Epithelial cell of esophagus (primary cell): ENCODE measurements around the gene FUT6.
"Not testable (repeated sequence)": the region's sequence is repeated elsewhere in the genome, so short reads cannot be mapped to it uniquely, and the experiment has no call there.

Experiments
- DNase-seq: peaks from one replicate; pipeline ENCODE4 v3.0.0; 2010; ENCODE audit warnings: low read depth
- H3K4me3 ChIP-seq: 2 replicates; pipeline ENCODE4 v1.5.1; 2011; ENCODE audit warnings: mild to moderate bottlenecking, low read length, control low read depth
- TF ChIP-seq, protein P1 (sequence below): IDR thresholded peaks from 2 replicates; pipeline ENCODE4 v1.5.1; 2011; ENCODE audit warnings: low read depth, mild to moderate bottlenecking, low read length, control low read depth, inconsistent platforms; ENCODE audit not compliant: insufficient read depth; ENCODE audit errors: missing control alignments

FUT6 gene

DNA sequence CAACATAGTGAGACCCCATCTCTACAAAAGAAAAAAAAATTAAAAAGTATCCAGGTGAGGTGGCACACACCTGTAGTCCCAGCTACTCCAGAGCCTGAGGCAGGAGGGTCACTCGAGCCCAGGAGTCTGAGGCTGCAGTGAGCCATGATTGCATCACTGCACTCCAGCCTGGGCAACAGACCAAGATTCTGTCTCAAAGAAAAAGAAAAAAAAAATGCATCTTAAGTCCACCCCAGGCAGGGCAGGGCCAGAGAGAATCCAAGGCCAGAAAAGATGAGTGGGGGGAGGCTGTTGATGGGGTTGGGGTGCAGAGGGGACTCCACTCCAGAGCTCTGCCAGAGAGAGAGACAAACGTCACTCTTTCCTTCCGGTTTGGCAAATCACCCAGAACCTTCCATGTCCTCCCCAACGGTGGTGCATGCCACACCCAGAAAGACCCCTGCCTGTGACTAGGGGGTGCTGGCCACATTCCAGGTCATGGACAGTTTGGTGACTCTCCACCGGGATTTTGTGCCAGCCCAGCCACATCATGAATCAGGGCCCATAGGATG lies 11.3 kb upstream of the FUT6 start:
- peak; percentile 73 for DNase-seq
- peak overlapping the region; percentile 38 for H3K4me3 ChIP-seq
- TF ChIP-seq, protein P1, sequence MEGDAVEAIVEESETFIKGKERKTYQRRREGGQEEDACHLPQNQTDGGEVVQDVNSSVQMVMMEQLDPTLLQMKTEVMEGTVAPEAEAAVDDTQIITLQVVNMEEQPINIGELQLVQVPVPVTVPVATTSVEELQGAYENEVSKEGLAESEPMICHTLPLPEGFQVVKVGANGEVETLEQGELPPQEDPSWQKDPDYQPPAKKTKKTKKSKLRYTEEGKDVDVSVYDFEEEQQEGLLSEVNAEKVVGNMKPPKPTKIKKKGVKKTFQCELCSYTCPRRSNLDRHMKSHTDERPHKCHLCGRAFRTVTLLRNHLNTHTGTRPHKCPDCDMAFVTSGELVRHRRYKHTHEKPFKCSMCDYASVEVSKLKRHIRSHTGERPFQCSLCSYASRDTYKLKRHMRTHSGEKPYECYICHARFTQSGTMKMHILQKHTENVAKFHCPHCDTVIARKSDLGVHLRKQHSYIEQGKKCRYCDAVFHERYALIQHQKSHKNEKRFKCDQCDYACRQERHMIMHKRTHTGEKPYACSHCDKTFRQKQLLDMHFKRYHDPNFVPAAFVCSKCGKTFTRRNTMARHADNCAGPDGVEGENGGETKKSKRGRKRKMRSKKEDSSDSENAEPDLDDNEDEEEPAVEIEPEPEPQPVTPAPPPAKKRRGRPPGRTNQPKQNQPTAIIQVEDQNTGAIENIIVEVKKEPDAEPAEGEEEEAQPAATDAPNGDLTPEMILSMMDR: no peak

DNA sequence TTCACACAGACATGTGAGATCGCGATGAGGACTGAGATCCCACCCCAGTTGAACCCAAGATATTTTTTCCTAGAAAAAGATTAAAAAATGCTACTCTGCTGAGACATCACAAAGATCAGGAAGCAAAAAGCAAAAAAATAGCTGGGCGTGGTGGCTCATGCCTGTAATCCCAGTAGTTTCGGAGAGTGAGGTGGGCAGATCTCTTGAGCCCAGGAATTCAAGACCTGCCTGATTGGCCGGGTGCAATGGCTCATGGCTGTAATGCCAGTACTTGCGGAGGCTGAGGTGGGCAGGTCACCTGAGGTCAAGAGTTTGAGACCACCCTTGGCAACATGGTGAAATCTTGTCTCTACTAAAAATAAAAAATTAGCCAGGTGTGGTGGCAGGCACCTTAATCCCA lies 10.7 kb upstream of the FUT6 start:
- peak overlapping the region; percentile 19 for H3K4me3 ChIP-seq
- TF ChIP-seq, protein P1: no peak
- DNase-seq: peak; percentile 42

DNA sequence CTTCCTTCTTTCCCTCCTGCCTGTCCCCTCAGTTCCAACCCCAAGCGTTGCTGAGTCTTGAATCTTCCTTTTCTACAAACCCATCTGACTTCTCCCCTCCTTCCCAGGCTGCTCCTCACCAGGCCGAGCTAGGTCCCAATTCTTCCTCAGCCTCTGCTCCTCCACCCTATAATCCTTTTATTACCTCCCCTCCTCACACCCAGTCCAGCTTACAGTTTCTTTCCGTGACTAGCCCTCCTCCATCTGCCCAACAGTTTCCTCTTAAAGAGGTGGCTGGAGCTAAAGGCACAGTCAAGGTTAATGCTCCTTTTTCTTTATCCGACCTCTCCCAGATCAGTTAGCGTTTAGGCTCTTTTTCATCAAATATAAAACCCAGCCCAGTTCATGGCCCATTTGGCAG lies 9.1 kb upstream of the FUT6 start:
- DNase-seq, H3K4me3 ChIP-seq: not testable (repeated sequence)

DNA sequence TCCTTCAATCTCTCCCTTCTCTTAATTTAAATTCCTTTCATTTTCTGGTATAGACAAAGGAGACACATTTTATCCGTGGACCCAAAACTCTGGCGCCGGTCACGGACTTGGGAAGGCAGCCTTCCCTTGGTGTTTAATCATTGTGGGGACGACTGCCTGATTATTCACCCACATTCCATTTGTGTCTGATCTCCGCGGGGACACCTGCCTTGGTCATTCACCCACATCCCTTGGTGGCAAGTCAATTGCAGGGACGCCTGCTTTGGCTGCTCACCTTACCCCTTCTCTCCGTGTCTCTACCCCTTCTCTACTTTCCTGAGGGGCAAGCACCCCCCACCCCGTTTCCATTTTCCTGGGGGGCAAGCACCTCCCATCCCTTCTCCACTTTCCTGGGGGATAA lies 8.3 kb upstream of the FUT6 start:
- not testable (repeated sequence) for DNase-seq, H3K4me3 ChIP-seq

DNA sequence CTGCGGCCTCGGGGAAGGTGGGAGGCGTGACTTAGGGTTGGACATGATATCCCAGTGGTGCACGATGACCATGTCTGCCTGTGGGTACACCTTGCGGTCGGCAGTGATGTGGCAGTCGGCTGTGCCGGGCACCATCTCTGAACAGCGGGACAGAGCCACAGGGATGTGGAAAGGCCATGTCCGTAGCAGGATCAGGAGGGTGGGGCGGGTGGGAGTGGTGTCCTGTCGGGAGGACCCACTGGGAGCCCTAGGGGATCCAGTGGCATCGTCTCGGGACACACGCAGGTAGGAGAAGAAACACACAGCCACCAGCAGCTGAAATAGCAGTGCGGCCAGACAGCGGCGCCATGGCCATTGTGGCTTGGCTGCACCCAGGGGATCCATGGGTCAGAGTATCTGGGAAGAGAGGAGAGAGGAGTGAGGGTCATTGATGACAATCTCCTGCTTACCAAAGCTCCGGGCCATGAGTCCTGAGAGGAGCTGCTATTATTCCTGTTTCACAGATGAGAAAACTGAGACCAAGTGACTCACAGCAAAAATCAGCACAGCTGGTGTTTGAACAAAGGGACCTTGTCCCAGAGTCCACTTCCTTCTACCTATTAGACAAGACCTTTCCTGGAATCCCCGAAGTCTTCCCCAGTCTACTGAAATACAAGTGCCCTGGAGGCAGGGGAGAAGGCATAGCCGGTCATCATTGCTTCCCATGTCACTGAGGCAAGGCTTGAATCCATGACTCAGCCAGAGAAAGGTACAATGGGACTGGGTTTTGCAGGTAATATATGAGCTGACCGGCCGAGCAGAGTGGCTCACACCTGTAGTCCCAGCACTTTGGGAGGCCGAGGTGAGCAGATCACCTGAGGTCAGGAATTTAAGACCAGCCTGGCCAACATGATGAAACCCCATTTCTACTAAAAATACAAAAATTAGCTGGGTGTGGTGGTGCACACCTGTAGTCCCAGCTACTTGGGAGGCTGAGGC lies 5.2 kb upstream of the FUT6 start:
- TF ChIP-seq, protein P1: no peak
- no peak overlapping the region for H3K4me3 ChIP-seq
- no peak for DNase-seq

DNA sequence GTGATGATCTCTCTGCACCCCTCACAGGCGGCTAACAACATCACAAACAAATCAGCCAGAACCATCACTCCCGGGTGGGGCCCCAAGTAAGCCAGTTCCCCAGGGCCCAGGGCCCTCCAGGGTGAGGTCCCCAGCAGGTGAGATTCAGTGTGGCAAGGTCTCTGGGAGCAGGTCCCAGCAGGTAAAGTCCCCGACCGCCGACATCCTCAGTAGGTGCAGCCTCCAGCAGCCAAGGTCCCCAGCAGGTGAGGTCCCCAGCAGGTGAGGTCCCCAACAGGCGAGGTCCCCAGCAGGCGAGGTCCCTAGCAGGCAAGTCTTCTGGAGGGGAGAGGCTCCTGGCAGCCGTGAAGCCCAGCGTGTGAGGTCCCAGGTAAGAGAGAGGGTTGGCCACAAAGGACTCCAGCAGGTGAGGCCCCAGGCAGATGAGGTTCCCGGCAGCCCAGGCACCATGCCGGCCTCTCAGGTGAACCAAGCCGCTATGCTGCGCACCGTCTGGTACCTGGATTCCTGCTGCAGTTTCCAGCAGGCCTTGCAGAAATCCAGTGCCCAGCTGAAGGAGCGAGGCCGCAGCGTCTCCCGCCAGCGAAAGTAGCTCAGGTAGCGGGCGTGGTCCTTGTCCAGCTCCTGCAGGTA lies 3.9 kb upstream of the FUT6 start:
- TF ChIP-seq, protein P1: no peak
- H3K4me3 ChIP-seq: no peak overlapping the region
- no peak for DNase-seq

DNA sequence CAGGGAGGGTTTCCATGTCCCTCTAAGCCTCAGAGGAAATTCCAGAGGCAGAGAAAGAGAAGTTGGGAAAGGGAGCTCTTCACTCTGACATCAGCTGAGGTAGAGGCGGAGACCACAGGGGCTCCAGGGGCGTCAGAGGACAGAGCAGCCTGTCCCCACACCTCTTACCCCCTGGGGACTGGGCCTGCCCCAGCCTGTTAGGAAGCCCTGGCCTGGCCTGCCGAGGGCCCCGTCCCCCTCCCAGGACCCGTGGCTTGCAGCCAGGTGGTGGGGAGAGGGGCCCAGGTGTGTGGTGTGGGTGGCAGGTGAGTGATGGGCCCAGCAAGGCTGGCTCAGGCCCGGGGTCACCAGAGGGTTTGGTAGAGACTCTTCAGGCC lies 2.2 kb upstream of the FUT6 start:
- DNase-seq, H3K4me3 ChIP-seq: not testable (repeated sequence)

DNA sequence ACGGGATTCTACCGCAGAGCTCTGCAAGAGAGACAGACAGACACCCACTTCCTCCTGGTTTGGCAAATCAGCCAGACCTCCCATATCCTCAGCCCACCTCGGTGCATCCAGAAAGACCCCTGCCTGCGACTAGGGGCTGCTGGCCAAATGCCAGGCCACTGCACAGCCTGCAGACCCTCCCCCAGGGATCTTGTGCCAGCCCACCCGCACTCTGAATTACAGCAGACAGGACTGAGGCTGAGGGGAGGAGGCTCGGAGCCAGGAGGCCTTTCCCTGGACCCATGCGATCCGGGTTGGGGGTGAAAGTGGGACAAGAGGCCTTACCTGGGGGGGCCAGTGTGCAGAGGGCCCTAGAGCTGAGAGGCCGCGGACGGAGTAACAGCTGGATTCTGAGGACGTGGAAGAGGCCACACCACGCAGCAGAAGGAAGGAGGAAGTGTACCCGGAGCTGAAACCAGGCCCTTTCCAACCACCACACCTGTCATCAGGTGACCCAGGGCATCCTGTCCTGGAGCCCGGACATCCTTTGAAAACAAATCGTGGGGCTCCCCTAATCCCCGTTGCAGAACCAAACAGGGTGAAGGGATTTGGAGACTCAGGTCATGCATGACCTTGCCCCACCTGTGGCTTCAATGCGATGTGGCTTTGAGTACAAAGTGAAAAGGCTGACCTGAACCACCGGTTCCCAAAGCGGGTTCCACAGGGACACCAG lies 993 bp downstream of the FUT6 start:
- DNase-seq: no peak
- no peak overlapping the region for H3K4me3 ChIP-seq
- TF ChIP-seq, protein P1: no peak
